T-helper 22 cell (primary cell): ENCODE results near the gene SLC6A8.
"Not testable (repeated sequence)": the region's sequence is repeated elsewhere in the genome, so short reads cannot be mapped to it uniquely, and the experiment has no call there.

Experiments
- DNase-seq: peaks from one replicate; pipeline ENCODE4 v3.0.0-alpha.2; 2020; ENCODE audit warnings: low read depth

Gene SLC6A8

DNA sequence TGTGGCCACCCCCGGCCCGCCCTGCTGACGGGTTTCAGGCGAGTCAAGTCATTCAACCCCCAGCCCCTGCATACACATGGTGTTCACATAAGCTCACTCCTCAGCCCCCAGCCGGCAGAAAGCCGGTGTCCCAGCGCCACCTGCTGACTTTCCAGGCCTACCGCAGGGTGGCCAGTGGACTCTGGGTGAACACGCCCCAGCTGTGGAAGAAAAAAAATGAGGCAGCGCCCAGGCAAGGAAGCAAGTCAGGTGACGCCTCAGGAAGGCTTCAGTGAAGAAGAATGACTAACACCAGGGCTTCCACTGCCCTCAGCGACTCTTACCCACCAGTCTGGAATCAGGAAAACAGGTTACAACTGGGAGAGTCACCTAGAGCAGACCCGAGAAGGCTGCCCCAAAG lies 20.7 kb downstream of the SLC6A8 start:
- DNase-seq, result no peak

DNA sequence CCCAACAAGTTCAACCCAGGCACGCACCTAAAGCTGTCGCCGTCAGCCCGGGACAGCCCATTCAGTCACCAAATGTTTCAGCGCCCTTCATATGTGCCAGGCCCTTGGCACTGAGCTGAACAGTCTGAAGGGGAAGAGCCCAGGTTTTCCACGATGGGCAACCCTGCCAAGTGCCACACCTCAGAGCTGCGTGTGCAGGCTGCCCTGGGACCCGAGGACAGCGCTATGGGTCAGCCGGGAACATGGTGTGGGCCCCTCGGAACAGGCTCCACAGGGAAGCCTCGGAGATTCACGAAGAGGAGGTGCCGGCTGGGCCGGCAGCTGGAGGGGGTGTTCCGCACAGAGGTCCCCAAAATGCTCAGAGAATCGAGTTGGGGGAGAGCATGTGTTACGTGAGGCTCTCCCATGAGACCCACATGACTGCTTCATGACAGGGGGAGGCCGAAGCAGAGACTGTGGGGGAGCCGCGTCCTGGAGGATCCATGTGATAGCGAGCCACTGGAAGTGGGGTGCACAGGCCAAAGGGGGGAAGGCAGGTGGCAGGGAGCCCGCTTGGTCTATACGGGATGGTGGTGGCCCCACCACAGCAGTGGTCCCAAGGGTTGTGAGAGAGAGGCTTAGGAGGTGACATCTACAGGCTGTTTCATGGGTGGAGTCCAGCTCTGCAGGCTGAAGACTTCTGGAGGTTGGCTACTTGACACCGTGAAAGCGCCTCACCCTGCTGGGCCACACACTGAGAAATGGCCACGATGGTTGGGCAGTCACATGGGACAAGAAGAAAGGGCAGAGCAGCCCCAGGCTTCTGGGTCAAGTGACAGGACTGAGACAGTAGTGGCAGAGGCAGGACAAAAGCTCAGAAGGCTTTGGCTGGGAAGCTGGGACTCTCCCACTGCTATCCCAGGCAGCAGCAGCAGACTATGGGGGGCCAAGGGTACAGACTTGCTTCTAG lies 22.3 kb downstream of the SLC6A8 start:
- DNase-seq, result no peak

DNA sequence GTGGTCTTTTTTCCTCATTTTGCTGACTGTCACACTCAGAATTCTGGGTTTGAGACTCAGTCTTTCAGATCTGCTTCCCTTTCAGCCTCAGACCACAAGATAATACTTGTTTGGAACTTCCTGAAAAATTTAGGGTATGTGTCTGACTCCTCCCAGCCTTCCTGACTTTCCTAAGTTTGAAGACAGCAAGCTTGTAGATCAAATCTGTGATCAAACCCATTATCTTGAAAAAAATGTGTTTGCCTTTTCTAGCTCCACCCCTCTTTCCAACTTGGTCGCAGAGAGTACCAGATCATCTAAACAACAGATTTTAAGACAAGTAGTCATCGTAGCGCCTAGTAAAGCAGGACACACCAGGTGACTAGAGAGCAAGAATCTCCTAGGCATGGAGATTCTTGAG lies 26.5 kb downstream of the SLC6A8 start:
- no peak for DNase-seq

DNA sequence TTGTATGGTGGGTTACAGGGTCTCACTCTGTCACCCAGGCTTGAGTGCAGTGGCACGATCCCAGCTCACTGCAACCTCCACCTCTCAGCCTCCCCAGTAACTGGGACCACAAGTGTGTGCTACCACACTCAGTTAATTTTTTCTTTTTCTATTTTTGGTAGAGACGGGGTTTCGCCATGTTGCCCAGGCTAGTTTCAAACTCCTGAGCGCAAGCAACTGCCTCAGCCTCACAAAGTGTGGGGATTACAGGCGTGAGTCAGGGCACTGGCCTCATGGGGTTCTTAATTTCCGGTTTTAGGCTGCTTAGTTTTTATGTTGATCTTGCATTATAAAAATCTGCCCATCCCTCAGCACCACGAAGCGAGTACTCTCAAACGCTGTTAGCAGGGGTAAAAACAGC lies 29.7 kb downstream of the SLC6A8 start:
- DNase-seq, result no peak

DNA sequence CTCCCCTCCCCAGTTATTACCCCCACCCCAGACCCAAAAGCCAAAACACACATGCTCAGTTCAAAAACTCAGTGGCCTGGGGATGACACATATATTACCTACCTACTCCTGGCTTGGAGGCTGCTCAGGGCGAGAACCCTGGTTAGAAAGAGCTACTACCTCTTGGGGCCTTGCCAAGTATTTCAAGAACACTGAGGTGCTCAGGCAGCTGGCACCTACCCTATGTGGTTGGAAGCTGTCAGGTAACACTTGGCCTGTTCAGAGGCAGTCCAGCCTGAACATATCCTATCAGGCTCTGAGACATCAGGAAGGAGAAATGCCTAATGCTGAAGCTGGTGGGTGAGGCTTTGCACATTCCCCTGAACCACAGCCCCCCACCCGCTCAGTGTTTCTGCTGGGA lies 31.5 kb downstream of the SLC6A8 start:
- DNase-seq, result no peak

DNA sequence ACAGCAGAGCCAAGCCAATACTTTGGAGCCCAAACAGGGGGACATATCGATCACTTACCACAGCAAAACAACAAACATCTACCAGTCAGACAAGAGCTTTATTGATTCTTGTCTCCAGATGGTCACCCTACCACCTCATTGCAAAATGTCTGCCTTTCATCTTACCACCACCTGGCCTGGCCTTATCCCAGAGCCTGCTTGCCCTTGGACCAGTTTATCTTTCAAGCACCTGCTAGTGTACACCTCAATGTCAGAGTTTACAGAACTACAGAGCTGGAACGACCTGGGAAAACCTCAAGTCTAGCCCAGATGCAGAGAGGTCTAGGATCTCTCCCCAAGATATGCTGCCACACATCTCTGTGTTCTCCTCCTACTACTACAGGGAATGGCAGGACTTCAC lies 32.0 kb downstream of the SLC6A8 start:
- DNase-seq, result no peak

DNA sequence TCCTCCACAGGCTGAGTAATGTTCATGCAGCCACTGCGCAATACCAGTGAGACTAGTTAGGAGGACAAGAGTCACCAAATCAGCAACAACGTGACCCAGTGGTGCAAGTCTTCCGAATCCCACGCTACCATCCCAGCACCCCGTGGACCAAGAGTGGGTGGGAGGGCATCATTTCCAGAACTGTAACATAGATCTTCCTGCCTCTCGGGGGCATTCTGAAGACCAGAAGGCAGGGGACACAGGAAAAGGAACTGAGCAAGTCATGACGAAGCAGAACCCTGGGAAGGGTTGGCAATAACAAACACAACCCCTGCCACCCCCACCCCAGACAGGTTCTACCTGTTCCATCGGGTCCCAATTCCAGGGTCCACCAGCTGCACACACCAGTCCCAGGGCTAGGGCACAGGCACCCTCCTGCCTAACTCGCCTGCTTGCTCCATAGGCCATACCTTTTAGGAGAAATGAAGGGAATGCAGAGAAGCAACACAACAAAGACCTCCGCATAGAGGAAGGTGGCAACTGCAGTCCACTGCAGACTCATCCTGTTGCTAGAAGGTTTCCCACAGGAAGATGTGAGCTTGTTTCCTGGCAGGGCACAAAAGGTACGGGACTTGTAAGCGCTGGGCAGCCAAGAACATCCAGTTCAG lies 35.1 kb downstream of the SLC6A8 start:
- no peak for DNase-seq

DNA sequence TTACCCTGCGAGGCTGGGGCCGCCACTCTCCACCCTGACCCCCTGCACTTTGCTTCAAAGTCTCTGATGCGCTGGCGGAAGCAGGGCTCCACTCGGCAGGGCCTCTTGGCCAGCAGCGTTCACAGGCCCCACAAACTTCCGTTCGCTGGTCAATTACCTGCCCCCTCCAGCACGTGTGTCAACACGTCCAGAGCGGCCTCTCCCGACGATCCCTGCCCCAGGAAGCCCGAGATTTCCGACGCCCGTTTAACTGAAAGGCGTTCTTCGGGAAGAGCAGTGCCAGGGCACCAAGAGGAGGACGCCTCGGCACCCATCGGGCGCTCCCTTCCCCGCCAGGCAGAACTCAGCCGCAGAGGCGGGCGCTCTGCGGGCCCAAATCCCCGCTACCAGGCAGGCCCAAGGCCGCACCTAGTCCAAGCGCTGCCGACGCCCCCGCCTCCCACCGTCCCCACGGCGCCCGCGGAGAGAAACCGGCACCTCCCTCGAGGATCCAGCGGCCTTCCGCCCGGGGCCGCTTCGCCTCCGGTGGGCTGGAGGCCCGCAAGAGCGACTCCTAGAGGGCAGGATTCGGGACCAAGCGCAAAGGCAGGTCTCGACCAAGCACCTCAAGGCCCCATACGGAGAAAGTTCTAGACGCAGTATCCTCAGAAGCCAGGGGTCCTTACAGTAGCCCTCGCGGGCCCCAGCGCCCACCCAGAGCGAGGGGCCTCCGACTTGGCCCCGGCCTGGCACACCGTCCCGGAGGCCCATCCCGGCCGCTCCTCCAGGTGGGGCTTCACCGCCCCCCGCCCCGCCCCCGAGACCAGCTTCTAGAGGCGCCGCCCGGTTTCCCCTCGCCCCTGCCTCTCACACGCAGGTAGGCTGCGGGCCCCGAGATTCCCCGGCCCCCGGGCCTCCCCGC lies 35.9 kb downstream of the SLC6A8 start:
- DNase-seq, result peak; percentile 29

DNA sequence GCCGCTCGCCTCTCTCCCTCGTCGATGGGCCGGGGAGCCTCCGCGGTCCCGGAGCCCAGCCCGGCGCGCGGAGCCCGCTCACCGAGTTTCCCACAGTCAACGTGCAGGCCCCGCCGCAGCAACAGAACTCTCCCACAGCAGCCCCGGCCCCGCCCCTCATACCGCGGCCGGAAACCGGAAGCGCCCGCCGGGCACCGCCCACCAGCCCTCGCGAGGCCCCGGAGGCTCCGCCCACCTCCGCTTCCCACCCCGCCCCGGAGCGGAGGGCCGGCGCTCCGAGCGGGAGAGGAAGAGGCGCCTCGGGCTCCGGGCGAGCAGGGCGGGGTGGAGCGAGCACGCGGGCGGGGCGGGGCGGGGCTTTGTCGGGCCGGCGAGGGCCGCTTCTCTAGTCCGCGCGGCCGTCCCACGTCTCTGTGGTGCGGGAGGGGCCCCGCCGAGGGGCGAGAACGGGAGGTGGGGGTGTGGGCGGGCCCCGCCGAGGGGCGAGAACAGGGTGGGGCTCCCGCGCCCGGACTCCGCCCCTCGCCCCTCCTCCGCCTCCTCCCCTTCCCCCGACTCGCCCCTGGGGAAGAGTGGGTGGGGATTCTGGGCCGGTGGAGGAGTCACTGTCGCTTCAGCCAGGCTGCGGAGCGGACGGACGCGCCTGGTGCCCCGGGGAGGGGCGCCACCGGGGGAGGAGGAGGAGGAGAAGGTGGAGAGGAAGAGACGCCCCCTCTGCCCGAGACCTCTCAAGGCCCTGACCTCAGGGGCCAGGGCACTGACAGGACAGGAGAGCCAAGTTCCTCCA lies 36.7 kb downstream of the SLC6A8 start, which contains the start of the genes ABCD1 and BCAP31:
TSS of gene ABCD1 (plus strand) at position 605 of the 787 bp plus-strand sequence. CDS start 411 bp downstream, outside the sequence.
TSS of gene BCAP31 (minus strand) at position 136 of the 787 bp plus-strand sequence. CDS start 1,143 bp downstream, outside the sequence.
- DNase-seq, result peak; percentile 79

DNA sequence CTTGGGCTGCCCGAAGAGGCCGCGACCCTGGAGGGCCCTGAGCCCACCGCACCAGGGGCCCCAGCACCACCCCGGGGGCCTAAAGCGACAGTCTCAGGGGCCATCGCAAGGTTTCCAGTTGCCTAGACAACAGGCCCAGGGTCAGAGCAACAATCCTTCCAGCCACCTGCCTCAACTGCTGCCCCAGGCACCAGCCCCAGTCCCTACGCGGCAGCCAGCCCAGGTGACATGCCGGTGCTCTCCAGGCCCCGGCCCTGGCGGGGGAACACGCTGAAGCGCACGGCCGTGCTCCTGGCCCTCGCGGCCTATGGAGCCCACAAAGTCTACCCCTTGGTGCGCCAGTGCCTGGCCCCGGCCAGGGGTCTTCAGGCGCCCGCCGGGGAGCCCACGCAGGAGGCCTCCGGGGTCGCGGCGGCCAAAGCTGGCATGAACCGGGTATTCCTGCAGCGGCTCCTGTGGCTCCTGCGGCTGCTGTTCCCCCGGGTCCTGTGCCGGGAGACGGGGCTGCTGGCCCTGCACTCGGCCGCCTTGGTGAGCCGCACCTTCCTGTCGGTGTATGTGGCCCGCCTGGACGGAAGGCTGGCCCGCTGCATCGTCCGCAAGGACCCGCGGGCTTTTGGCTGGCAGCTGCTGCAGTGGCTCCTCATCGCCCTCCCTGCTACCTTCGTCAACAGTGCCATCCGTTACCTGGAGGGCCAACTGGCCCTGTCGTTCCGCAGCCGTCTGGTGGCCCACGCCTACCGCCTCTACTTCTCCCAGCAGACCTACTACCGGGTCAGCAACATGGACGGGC lies 37.5 kb downstream of the SLC6A8 start:
- DNase-seq, result no peak

DNA sequence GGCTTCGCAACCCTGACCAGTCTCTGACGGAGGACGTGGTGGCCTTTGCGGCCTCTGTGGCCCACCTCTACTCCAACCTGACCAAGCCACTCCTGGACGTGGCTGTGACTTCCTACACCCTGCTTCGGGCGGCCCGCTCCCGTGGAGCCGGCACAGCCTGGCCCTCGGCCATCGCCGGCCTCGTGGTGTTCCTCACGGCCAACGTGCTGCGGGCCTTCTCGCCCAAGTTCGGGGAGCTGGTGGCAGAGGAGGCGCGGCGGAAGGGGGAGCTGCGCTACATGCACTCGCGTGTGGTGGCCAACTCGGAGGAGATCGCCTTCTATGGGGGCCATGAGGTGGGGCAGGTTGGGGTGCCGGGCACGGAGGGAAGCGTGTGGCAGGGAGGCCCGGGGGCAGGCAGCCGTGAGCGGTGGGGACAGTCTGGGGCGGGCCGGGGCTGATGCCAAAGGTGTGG lies 38.1 kb downstream of the SLC6A8 start:
- DNase-seq, result no peak

DNA sequence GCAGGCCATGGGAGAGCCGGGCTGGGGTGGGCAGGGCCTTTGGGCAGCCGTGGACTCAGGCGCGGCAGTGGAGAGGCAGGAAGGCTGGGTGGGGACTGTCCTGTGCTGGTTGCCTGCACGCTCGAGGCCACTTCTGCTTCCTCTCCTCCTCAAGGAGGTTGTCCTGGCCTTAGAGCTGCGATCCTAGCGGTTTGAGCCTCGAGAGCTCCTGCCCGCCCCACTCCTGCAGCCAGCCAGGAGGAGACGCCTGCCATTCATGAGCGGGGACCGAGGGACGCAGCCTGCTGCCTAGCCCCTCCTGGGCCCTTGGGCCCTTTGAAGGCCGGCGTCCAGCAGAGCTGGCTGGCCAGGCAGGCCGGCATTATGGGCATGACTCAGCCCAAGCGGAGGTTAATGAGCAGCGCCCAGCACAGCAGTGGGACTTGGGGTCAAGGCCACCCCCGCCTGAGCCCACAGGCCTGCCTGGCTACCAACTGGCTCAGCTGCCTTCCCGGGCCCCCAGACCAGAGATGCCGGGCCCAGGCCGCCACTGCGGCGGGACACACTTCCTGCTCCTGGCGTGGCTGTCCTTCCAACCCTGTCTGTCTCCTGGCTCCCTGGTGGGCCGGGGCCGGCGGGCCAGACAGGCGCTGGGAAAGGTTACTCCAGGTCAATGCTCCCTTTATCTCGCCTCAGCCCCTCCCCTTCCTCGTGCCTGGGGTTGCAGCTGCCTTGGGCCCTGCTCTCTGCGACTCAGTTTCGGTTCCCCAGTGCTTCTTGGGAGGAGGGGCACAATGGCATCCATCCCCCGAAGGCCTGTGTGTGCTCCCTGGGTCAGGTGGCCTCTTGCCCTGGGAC lies 38.8 kb downstream of the SLC6A8 start:
- DNase-seq, result no peak

DNA sequence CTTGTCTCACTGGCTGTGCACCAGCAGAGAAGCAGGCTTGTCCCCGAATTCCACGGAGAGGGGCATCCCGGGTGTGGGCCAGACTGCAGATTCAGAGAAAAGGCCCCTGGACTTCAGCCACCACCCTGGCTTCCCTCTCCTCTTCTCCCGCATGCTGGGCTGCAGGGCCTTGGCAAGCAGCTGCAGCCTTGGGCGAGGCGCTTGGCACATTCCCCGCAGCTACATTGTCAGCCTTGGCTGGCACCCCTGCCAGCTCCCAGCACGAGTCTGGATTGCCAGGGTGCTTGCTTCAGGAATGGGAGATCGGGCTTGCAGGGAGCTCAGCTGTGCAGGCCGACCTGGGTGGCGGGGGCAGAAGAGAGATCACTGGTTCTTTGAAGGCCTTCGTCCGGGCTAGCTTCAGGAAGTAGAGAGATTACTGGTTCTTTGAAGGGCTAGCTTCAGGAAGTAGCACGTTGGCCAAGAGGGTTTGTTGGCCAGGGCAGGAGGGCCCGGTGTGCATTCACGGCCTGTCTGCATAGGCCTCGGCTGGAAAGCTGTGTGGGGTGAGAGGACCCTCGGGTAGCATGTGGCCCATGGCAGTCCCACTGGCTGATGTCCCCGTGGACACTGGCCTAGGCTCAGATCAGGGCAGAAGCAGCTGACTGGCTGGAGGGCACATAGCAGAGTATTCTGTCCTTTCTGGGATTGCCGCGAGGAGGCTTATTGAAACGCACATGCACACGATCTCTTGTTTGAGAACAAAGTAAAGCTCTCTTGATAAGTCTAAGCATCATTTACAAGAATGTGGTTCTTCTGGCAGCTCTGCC lies 39.6 kb downstream of the SLC6A8 start:
- no peak for DNase-seq

DNA sequence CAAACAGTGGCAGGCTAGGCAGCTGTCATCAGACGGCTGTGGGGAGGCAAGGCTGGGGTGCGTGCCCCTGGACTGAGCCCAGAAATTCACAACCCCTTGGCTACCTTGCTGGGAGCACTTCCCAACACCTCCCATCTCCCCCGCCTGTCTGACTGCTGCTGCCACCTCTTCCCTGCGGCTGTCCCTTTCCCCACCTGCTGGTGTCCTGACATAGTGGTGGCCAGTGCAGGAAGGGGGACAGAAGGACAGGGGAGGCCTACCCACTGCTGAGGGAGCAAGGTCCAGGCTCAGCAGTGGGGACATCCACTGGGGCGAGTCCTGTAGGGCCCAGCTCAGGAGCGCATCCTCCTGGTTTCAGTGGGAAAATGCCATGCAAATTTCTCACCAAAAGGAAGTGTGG lies 40.4 kb downstream of the SLC6A8 start:
- no peak for DNase-seq

DNA sequence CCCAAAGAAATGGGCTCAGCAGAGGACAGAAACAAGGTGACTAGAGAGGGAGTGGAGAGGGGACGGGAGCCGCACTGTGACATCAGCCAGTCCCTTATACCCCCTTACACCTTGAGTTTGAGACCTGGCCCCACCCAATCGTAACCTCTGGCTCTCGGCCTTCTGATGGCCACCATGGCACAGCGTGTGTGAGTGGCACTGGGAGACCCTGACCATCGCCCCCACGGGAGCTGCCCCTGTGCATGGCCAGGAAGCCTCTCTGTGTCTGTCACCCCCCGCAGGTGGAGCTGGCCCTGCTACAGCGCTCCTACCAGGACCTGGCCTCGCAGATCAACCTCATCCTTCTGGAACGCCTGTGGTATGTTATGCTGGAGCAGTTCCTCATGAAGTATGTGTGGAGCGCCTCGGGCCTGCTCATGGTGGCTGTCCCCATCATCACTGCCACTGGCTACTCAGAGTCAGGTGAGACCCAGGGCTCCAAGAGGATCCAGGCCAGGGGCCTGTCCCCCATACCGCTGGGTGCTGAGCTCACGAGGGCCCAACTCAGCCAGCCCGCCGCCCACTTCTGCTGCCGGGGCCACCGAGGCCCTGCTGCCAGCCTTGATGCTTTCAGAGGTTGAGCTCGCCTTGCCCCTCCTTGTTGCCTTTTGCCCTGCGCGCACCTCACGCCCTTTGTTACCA lies 41.4 kb downstream of the SLC6A8 start:
- no peak for DNase-seq

DNA sequence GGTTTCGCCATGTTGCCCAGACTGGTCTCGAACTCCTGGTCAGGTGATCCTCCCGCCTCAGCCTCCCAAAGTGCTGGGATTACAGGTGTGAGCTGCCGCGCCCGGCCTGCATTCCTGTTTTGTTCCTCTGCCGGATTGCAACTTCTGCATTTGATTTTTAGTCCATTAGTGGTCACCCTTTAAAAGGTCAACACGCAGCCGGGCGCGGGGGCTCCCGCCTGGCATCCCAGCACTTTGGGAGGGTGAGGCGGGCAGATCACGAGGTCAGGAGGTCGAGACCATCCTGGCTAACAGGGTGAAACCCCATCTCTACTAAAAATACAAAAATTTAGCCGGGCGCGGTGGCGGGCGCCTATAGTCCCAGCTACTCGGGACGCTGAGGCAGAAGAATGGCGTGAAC lies 42.4 kb downstream of the SLC6A8 start:
- DNase-seq, result not testable (repeated sequence)

DNA sequence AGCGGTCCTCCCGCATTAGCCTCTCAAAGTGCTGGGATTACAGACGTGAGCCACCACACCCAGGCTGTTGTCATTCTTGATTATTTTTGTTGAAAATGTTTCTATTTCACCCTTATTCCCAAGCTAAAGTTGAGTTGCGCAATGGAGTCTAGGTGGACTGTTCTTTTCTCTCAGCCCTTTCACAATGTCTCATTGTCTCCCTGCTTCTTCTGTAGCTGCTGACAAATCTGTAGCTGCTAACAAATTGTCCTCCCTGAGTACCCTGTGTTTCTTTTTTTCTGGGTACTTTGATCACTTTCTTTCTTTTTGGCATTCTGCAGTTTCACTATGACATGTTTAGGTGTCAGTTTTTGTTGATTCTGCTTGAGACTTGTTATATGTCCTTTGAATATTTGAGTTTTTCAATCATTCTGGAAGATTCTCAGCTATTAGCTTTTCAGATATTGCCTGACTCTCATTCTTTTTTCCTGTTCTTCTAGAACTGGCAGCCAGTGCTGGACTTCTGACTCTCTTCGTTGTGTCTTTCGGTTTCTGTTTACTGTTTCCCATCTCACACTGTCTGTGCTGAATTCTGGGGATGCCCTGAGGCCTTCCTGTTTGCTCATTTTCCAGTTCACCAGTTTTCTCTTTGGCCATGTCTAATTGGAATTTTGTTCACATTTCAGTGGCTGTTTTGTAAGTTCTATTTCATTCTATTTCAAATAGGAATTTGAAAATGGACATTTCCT lies 43.6 kb downstream of the SLC6A8 start:
- no peak for DNase-seq
